AG09309 (cell line): Measurements from ENCODE around the gene SSTR5.

ENCODE experiments used
- DNase-seq: peaks from one replicate; pipeline ENCODE4 v3.0.0-alpha.2; 2010; ENCODE audit warnings: low read depth
- H3K4me3 ChIP-seq: 2 replicates; pipeline ENCODE4 v1.5.1; 2011; ENCODE audit warnings: mild to moderate bottlenecking, low read depth, low read length, moderate library complexity; ENCODE audit not compliant: control insufficient read depth
- TF ChIP-seq, protein P1 (sequence below): IDR thresholded peaks from 2 replicates; pipeline ENCODE4 v1.5.1; 2011; ENCODE audit warnings: mild to moderate bottlenecking, low read depth, low read length, inconsistent platforms; ENCODE audit not compliant: insufficient read depth, control insufficient read depth; ENCODE audit errors: missing control alignments

SSTR5 gene

DNA sequence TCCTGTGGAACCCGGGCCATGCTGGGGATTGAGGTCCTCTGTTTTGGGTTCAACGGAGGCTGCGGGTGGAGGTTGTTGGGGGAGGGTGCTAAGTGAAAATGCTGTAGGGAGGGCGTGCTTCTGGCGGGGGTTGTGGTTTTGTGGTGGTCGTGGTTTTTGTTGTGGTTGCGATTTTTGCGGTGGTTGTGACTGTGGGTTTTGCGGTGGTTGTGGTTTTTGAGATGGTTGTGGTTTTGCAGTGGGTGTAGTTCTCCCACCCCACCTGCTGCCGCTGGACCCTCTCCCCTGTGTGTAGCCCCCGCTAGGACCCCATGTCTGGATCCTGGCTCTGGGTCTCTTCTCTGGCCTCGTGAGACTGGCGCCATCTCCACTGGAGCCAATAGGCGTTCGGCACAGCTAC, 4.9 kb upstream of the SSTR5 start:
- no peak for DNase-seq
- TF ChIP-seq, protein P1, sequence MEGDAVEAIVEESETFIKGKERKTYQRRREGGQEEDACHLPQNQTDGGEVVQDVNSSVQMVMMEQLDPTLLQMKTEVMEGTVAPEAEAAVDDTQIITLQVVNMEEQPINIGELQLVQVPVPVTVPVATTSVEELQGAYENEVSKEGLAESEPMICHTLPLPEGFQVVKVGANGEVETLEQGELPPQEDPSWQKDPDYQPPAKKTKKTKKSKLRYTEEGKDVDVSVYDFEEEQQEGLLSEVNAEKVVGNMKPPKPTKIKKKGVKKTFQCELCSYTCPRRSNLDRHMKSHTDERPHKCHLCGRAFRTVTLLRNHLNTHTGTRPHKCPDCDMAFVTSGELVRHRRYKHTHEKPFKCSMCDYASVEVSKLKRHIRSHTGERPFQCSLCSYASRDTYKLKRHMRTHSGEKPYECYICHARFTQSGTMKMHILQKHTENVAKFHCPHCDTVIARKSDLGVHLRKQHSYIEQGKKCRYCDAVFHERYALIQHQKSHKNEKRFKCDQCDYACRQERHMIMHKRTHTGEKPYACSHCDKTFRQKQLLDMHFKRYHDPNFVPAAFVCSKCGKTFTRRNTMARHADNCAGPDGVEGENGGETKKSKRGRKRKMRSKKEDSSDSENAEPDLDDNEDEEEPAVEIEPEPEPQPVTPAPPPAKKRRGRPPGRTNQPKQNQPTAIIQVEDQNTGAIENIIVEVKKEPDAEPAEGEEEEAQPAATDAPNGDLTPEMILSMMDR, result no peak
- no peak overlapping the region for H3K4me3 ChIP-seq

DNA sequence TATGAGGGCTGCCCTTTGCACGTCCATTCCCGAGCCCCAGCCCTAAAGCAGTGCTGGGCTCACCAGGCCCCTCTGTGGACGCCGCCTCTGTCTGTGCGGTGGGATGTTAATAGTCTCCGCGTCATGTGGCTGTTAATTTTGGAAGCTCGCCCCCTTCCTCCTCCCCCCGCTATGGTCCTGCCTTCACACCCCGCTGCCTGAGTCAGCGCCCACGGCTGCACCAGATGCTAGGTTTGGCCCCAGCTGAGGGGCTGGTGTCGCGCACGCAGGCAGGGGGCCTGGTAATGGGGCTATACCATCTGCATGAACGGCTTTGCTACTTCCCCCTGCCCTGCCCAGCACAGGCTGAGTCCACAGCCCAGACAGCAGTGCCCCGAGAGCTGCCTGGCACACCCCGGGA, 4.1 kb upstream of the SSTR5 start:
- no peak overlapping the region for H3K4me3 ChIP-seq
- TF ChIP-seq, protein P1, result no peak
- no peak for DNase-seq

DNA sequence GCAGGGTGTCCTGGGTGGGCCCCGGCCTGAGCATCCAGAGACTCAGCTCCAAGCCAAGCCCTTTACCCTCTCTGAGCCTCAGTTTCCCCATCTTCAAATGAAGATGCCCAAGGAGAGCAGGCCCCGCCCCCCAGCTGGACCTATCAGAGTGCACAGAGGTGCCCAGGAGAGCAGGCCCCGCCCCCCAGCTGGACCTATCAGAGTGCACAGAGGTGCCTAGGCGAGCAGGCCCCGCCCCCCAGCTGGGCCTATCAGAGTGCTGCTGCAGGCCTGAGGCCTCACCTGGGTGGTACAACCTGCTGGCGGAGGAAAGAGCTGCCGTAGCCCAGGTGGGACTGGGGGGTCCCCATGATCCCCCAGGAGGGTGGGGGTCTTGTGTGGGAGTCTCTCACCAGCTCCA, 3.4 kb upstream of the SSTR5 start:
- DNase-seq, result no peak
- no peak overlapping the region for H3K4me3 ChIP-seq
- TF ChIP-seq, protein P1, result no peak

DNA sequence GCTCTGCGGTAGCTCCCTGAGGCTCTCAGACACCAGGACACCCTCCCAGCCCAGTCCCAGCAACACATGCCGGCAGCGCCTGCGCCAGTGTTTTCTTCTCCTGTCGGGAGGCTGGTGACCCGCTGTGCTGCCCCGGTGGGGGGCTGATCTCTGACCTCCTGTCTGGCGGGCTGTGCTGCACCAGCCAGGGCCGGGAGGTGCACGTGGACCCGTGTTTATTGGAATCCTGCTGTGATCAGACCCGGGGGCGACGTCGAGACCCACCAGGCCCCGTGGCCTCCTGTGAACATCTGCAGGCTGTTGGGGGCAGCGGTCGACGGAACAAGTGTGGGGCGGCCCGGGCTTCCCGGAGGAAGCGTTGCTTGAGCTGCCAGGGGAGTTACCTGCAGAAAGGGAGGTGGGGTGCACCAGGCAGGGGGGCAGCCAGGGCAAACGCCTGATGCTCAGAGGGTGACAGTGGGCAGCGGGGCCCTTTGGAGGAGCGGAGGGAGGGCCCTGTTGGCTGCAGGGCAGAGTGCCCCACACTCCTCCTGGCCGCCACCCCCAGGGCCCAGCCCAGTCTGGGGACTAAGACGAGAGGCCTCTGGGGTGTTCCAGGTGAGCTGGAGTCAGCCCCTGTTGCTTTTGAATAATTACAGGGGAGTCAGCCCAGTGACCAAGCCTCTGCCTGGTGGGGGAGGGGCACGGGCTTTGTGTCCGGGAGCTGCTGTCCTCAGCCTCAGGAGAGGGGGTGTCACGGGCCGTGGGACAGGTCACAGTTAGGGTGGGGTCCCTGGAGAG, 2.3 kb upstream of the SSTR5 start:
- TF ChIP-seq, protein P1, result no peak
- no peak overlapping the region for H3K4me3 ChIP-seq
- no peak for DNase-seq

DNA sequence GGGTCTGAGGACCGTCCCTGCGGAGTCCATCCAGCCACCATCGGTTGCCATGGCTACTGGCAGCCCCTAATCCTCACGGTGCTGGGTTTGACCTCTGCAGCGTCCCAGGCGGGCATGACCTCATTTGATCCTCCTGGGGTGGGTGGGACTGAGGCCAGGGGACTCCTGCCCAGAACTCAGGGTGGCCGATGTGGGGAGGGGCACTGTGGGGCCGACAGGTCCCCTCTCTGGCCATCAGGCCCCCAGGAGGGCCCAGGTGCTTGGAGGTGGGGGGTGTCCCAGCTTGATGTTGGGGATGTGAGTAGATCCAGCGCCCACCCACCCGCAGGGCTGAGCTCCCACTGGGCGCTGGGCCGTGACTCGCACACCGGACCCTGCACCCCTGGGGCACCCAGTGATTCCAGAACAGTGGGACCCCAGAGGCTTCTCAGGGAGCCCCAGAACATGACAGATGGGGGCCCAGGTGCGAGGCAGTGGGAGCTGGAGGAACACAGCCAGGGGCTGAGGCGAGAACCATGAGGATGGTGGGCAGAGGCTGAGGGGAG, 1.6 kb upstream of the SSTR5 start:
- no peak for DNase-seq
- TF ChIP-seq, protein P1, result no peak
- no peak overlapping the region for H3K4me3 ChIP-seq

DNA sequence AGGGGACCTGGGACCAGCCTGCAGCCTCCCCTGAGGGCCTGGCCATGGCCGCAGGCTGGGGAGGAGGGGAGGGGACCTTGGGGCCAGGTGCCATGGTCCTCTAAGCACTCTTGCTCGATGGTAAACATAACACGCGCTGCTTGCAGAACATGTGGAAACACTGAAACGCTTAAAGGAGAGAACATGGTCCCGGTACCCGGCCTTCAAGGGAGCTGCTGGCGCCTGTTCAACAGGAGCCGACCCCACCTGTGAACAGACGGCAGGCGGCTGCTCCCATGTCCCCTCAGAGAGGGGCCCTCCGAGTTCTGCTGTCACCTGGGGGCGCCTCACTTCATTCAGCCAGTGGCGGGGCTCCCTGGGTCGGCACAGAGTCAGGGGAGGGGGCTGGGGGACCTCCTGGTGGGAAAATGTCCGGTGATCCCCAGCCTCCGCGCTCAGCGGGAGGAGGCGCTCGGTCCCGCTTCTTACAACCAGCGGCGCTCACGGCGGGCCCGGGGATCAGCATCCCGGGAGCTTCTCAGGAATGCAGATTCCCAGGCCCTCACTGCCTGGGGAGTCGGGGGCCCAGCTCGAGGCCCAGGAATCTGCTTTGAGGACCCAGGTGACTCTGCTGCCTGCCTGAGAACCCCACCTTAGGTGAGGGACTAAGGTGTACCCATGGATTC, 854 bp upstream of the SSTR5 start:
- TF ChIP-seq, protein P1, result no peak
- H3K4me3 ChIP-seq, result no peak overlapping the region
- no peak for DNase-seq
